ENCODE data around the gene PRUNE2. TPM values are rescaled to one million over a fixed set of nuclear protein-coding genes. Genes with fewer than 3 reads are reported as not detected.

The PRUNE2 gene
- total RNA-seq, 4 donors from 2014 or later: 67.6 to 105 (median 95.6) TPM

GRCh38 chr9:76932757-76933156 lies 26.8 kb upstream of the PRUNE2 start:
- DNase-seq: no peak
- in situ Hi-C loops (cut with MboI; ENCODE audit: low pct_ligation_motif_present in 1 of 4, low pct_unique_long_range_greater_than_20kb in 1 of 4, low sequenced_read_pairs in 3 of 4) (no loop called here), intact Hi-C loops (cut with DNase I; ENCODE audit: low total_unique reads) (no loop called here)
- H3K27me3 ChIP-seq: no peaks in the 10 kb centered on the region
- H3K4me3 ChIP-seq: no peak overlapping the region
- H3K27ac ChIP-seq: no peak overlapping the region
- WGBS, 2 donors (ENCODE audit: low coverage in 1 of 2): 75 to 91% methylated on average over 1 to 2 of the region's 2 CpGs
- no peaks in the 10 kb centered on the region for H3K9me3 ChIP-seq
- TF ChIP-seq POLR2AphosphoS5 (IDR thresholded peaks at IDR 0.05): no peak
- TF ChIP-seq EP300 (IDR thresholded peaks at IDR 0.05; ENCODE audit: low read depth): no peak
- no peak for TF ChIP-seq POLR2A (IDR thresholded peaks at IDR 0.05)
- no peak for TF ChIP-seq CTCF (IDR thresholded peaks at IDR 0.05)
- H3K4me1 ChIP-seq: no peaks in the 10 kb centered on the region
- H3K36me3 ChIP-seq: no peaks in the 10 kb centered on the region

- whole genome bisulfite sequencing, 2 donors (ENCODE audit: low coverage in 1 of 2): 76 to 80% methylated on average over 1 of the region's 1 CpG
- no peak overlapping the region for H3K4me3 ChIP-seq
- no peaks in the 10 kb centered on the region for H3K9me3 ChIP-seq
- no peak for DNase-seq
- no peak overlapping the region for H3K27ac ChIP-seq
- no peaks in the 10 kb centered on the region for H3K36me3 ChIP-seq
- TF ChIP-seq POLR2AphosphoS5 (IDR thresholded peaks at IDR 0.05): no peak
- no peak for TF ChIP-seq EP300 (IDR thresholded peaks at IDR 0.05; ENCODE audit: low read depth)
- no peak for TF ChIP-seq CTCF (IDR thresholded peaks at IDR 0.05)
- TF ChIP-seq POLR2A (IDR thresholded peaks at IDR 0.05): no peak
- intact Hi-C loops (cut with DNase I; ENCODE audit: low total_unique reads): no loop called here
- in situ Hi-C loops (cut with MboI; ENCODE audit: low pct_ligation_motif_present in 1 of 4, low pct_unique_long_range_greater_than_20kb in 1 of 4, low sequenced_read_pairs in 3 of 4): no loop called here
- H3K27me3 ChIP-seq: no peaks in the 10 kb centered on the region
- no peaks in the 10 kb centered on the region for H3K4me1 ChIP-seq
These were observed 26.4 kb upstream of the PRUNE2 start for GRCh38 chr9:76932265-76932664.

- intact Hi-C loops (cut with DNase I; ENCODE audit: low total_unique reads): no loop called here
- WGBS, 2 donors (ENCODE audit: low coverage in 1 of 2): 85 to 97% methylated on average over 5 of the region's 5 CpGs
- H3K4me3 ChIP-seq: no peak overlapping the region
These were observed 21.8 kb upstream of the PRUNE2 start for GRCh38 chr9:76927540-76928240.

GRCh38 chr9:76926846-76927245 lies 20.9 kb upstream of the PRUNE2 start:
- no peak for DNase-seq
- WGBS, 2 donors (ENCODE audit: low coverage in 1 of 2): 82 to 90% methylated on average over 6 of the region's 6 CpGs
- no peaks in the 10 kb centered on the region for H3K4me1 ChIP-seq
- no peak overlapping the region for H3K4me3 ChIP-seq
- in situ Hi-C loops (cut with MboI; ENCODE audit: low pct_ligation_motif_present in 1 of 4, low pct_unique_long_range_greater_than_20kb in 1 of 4, low sequenced_read_pairs in 3 of 4): no loop called here
- H3K36me3 ChIP-seq: no peaks in the 10 kb centered on the region
- H3K27me3 ChIP-seq: peaks cover 3% of the 10 kb centered on the region
- intact Hi-C loops (cut with DNase I; ENCODE audit: low total_unique reads): no loop called here
- TF ChIP-seq CTCF (IDR thresholded peaks at IDR 0.05): no peak
- no peak for TF ChIP-seq POLR2AphosphoS5 (IDR thresholded peaks at IDR 0.05)
- TF ChIP-seq POLR2A (IDR thresholded peaks at IDR 0.05): no peak
- no peak for TF ChIP-seq EP300 (IDR thresholded peaks at IDR 0.05; ENCODE audit: low read depth)
- H3K27ac ChIP-seq: no peak overlapping the region
- H3K9me3 ChIP-seq: no peaks in the 10 kb centered on the region

More at GRCh38 chr9:76927540-76928240, 21.8 kb upstream of the PRUNE2 start:
- TF ChIP-seq CTCF (IDR thresholded peaks at IDR 0.05): no peak
- TF ChIP-seq EP300 (IDR thresholded peaks at IDR 0.05; ENCODE audit: low read depth): no peak
- TF ChIP-seq POLR2A (IDR thresholded peaks at IDR 0.05): no peak
- TF ChIP-seq POLR2AphosphoS5 (IDR thresholded peaks at IDR 0.05): no peak
- H3K27me3 ChIP-seq: no peaks in the 10 kb centered on the region
- H3K4me1 ChIP-seq: no peaks in the 10 kb centered on the region
- in situ Hi-C loops (cut with MboI; ENCODE audit: low pct_ligation_motif_present in 1 of 4, low pct_unique_long_range_greater_than_20kb in 1 of 4, low sequenced_read_pairs in 3 of 4): no loop called here
- no peak for DNase-seq
- H3K36me3 ChIP-seq: no peaks in the 10 kb centered on the region
- no peaks in the 10 kb centered on the region for H3K9me3 ChIP-seq
- no peak overlapping the region for H3K27ac ChIP-seq

All from transverse colon (tissue), 4 donors.